Measurements from ENCODE around the gene TAF1D.

The TAF1D gene

GRCh38 chr11:93719310-93719709 is 22.0 kb downstream of the TAF1D start:
- no peak for DNase-seq

DNA sequence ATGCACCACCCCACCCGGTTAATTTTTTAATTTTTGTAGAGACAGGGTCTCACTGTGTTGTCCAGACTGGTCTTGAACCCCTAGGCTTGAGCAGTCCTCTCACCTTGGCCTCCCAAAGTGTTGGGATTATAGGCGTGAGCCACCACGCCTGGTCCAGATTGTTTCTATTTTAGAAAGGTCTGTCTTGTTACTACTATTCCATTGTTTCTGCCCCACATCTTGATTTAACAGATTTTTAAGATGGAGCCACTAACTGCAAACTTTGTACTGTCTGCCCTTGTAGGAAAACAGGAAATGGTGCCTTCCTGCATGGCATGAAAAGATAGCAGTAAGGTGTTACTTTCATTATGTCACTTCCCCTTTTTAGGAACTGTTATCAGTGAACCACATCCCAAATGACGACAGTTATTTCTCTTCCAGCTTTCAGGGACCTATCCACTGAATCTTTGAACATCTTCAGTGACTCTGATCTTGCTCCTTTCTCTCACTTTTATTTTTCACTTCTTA is 23.2 kb downstream of the TAF1D start:
- DNase-seq = no peak

DNA sequence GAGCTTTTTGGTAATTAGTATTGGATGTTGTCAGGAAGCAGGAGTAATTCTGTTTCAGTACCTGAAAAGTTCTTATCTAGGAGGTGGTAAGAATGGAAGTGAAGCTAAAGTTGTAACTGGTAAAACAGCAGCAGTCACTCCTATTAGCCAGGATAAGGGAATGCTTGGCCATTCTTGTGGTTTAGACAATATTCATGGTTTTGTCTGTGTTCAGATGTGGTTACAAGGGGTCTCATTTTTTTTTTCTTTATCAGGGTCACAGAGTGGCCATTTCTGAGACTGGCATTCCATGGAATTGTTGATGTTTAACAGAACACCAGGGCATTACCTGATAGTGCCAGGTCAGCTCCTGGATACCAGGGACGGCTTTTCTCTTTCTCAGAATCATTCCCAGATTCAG is 23.8 kb downstream of the TAF1D start:
- DNase-seq = no peak

DNA sequence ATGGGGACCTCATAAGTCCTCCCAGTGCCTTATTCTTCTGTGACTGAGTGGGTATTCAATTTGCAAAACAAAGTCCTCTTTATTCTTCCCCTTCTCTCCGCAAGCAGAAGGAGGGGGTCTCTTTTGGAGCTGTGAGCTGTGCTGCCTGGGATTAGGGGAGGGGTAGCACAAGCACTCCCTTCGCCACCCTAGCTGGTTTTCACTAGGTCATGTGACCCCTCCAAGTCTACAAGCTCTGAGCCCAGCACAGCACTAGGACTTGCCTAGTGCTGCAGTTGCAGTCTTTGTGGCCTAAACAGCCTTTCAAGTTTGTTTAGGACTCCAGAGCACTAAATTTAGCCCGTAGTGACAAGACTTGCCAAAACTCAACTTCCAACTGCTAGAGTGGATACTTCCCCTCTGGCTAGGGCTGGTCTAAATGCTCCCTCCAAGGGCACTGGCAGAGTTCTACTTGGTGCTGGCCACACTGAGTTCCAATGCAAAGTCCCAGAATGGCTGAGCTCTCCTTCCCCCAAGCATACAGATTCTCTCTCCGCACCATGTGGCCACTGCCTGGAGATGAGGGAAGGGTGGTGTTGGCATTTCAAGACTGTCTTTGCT is 25.4 kb downstream of the TAF1D start:
- no peak for DNase-seq

GRCh38 chr11:93712678-93713077 is 28.6 kb downstream of the TAF1D start:
- DNase-seq = no peak

DNA sequence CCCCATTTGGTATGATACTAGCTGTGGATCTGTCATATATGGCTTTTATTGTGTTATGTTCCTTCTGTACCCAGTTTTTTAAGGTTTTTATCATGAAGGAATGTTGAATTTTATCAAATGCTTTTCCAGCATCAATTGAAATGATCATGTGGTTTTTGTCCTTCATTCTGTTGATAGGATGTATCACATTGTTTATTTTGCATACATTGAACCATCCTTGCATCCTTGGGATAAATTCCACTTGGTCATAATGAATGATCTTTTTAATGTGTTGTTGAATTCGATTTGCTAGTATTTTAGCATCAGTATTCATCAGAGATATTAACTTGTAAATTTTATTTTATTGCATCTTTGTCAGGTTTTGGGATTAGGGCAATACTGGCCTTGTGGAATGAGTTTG is 31.1 kb downstream of the TAF1D start:
- no peak for DNase-seq

GRCh38 chr11:93704237-93704636 is 37.1 kb downstream of the TAF1D start:
- DNase-seq = no peak

DNA sequence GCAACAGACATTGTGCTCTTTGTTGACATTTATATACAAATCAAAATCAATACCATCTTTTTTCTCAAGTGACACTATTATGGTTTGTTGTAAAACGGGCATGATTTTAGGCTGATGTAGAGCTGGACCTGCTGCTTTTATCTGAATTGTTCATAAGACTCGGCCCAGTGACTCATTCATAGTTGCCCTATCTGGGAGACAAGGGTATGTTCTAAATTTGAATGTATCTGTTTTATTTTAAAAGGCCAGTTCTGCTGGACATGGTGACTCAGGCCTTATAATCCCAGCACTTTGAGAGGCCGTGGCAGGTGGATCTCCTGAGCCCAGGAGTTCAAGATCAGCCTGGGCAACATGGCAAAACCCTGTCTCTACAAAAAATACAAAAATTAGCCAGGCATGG is 40.5 kb downstream of the TAF1D start:
- no peak for DNase-seq

GRCh38 chr11:93697611-93698010 is 43.7 kb downstream of the TAF1D start:
- no peak for DNase-seq

GRCh38 chr11:93694557-93694956 is 46.7 kb downstream of the TAF1D start:
- DNase-seq = no peak

- no peak for DNase-seq
Measured at GRCh38 chr11:93694109-93694508, 47.2 kb downstream of the TAF1D start.

- no peak for DNase-seq
Measured at GRCh38 chr11:93689240-93689639, 52.1 kb downstream of the TAF1D start.

DNA sequence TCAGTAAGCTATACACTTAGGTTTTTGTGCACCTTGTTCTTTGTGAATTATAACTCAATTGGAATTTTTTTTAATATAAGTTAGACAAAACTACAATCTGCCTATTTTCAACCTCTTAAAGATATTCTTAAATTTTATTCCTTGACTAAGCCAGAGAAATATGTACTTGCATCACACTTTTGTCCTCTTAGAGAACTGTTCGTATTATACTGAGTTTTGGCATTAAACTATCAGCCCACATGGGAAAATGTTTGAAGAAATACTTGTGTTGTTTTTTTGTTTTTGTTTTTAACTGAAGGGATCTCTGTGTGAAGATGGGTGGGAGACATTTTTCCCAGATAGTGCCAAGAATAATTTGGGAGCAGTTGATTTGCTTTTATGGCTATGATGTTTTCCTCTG is 54.5 kb downstream of the TAF1D start:
- no peak for DNase-seq

DNA sequence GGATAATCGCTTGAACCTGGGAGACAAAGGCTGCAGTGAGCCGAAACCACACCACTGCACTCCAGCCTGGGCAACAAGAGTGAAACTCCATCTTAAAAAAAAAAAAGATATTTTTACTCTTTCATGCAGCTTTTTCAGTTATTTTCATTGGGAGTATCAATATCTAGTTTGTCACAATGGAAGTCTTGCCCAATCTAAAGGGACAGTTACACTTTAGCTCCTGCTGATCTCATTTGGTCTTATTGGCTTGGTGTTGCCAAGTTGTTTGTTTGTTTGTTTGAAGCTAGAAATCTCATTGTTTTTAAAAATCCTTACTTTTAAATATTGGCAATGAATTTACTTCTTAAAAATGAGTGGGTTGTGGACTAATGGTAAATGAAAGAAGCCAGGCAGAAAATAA is 55.1 kb downstream of the TAF1D start:
- no peak for DNase-seq
